ENCODE data around the gene MIS18BP1.

MIS18BP1 gene

GRCh38 chr14:45181806-45182205 lies 71.2 kb downstream of the MIS18BP1 start:
- ATAC-seq: no peak
- TF ChIP-seq CSDC2 (CRISPR knock-in tag; IDR thresholded peaks at IDR 0.05): no peak
- no peak for TF ChIP-seq CREB5 (CRISPR knock-in tag; IDR thresholded peaks at IDR 0.05; ENCODE audit: low read depth)
- no peak for TF ChIP-seq TCF4 (CRISPR knock-in tag; IDR thresholded peaks at IDR 0.05; ENCODE audit: borderline replicate concordance)
- TF ChIP-seq SNAI2 (CRISPR knock-in tag; IDR thresholded peaks at IDR 0.05): no peak
- no peak for TF ChIP-seq OSR1 (CRISPR knock-in tag; IDR thresholded peaks at IDR 0.05)
- no peak for TF ChIP-seq ZFP3 (CRISPR knock-in tag; IDR thresholded peaks at IDR 0.05)
- no peak for TF ChIP-seq PATZ1 (CRISPR knock-in tag; IDR thresholded peaks at IDR 0.05; ENCODE audit: borderline replicate concordance)
- TF ChIP-seq PPARA (CRISPR knock-in tag; IDR thresholded peaks at IDR 0.05; ENCODE audit: borderline replicate concordance): no peak
- no peak for TF ChIP-seq ZFP30 (CRISPR knock-in tag; IDR thresholded peaks at IDR 0.05)
- no peak for TF ChIP-seq ZNF70 (CRISPR knock-in tag; IDR thresholded peaks at IDR 0.05)

GRCh38 chr14:45181329-45181728 lies 71.7 kb downstream of the MIS18BP1 start:
- no peak for TF ChIP-seq RARB (CRISPR knock-in tag; IDR thresholded peaks at IDR 0.05)
- no peak for TF ChIP-seq SNAI2 (CRISPR knock-in tag; IDR thresholded peaks at IDR 0.05)
- no peak for TF ChIP-seq TOX (CRISPR knock-in tag; IDR thresholded peaks at IDR 0.05; ENCODE audit: borderline replicate concordance)
- no peak for TF ChIP-seq CREB5 (CRISPR knock-in tag; IDR thresholded peaks at IDR 0.05; ENCODE audit: low read depth)
- TF ChIP-seq ZC3H10 (CRISPR knock-in tag; IDR thresholded peaks at IDR 0.05): no peak
- no peak for TF ChIP-seq PATZ1 (CRISPR knock-in tag; IDR thresholded peaks at IDR 0.05; ENCODE audit: borderline replicate concordance)
- no peak for TF ChIP-seq ZNF8 (CRISPR knock-in tag; IDR thresholded peaks at IDR 0.05)
- TF ChIP-seq ARNTL (CRISPR knock-in tag; IDR thresholded peaks at IDR 0.05; ENCODE audit: borderline replicate concordance, low read depth): no peak
- TF ChIP-seq CSRNP3 (CRISPR knock-in tag; IDR thresholded peaks at IDR 0.05): no peak
- TF ChIP-seq ZFP3 (CRISPR knock-in tag; IDR thresholded peaks at IDR 0.05): no peak
- no peak for TF ChIP-seq TCF4 (CRISPR knock-in tag; IDR thresholded peaks at IDR 0.05; ENCODE audit: borderline replicate concordance)
- no peak for TF ChIP-seq OSR1 (CRISPR knock-in tag; IDR thresholded peaks at IDR 0.05)
- no peak for TF ChIP-seq GLIS3 (CRISPR knock-in tag; IDR thresholded peaks at IDR 0.05)
- no peak for TF ChIP-seq CSDC2 (CRISPR knock-in tag; IDR thresholded peaks at IDR 0.05)
- TF ChIP-seq ESRRG (CRISPR knock-in tag; IDR thresholded peaks at IDR 0.05): no peak
- no peak for TF ChIP-seq ZNF565 (CRISPR knock-in tag; conservative IDR thresholded peaks at IDR 0.05; ENCODE audit: low read depth)
- TF ChIP-seq ISL1 (CRISPR knock-in tag; IDR thresholded peaks at IDR 0.05): no peak
- no peak for TF ChIP-seq ZNF70 (CRISPR knock-in tag; IDR thresholded peaks at IDR 0.05)
- TF ChIP-seq TSHZ2 (CRISPR knock-in tag; IDR thresholded peaks at IDR 0.05): no peak
- TF ChIP-seq PPARA (CRISPR knock-in tag; IDR thresholded peaks at IDR 0.05; ENCODE audit: borderline replicate concordance): no peak
- ATAC-seq: no peak

All from SK-N-SH treated with all-trans-retinoic acid at 6 μM for 48 hours (cell line).